ENCODE data around the gene CTPS1.

CTPS1 gene

DNA sequence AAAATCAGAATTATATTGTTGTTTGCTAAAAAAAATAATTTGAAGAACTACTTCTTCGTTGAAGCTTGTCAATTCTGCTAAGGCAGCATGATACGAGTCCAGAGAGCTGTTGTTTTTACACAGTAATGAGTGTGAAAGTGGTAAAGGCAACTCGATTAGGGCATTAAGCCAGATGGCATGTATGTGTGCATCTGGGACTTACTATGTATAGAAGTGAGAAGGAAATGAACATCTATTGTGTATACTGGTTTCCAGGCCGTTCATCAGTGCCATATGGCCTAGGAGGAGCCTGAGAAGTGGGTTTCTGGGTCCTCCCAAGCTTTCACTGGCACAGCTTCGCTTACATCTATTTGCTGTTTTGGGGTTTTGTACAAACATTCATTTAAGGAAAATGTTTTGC is 5.7 kb downstream of the CTPS1 start:
- Histone ChIP-seq H3F3A (ENCODE audit: insufficient read depth, low read length) (0 out of 2 replicates have a peak, but pooled peaks cover 6% of the 10 kb centered on the region), H3K9me2 (replicated peaks; ENCODE audit: insufficient read depth, low read length) (no peaks in the 10 kb centered on the region), H3K4me2 (ENCODE audit: low read depth, low read length) (no peak overlapping the region), H3K79me2 (ENCODE audit: low read length) (peaks cover 84% of the 10 kb centered on the region), H3K9me3 (replicated peaks; ENCODE audit: insufficient read depth, low read length) (no peaks in the 10 kb centered on the region), H4K20me1 (ENCODE audit: insufficient read depth, low read length) (peaks cover 20% of the 10 kb centered on the region; the same call in 1 of the 2 replicates), H3K27me3 (replicated peaks; ENCODE audit: insufficient read depth, low read length) (no peaks in the 10 kb centered on the region), H2AFZ (ENCODE audit: low read length) (no peak overlapping the region), H3K4me3 (ENCODE audit: low read length) (no peak overlapping the region), H3K27ac (ENCODE audit: low read length) (no peak overlapping the region), H3K9ac (ENCODE audit: low read length) (no peak overlapping the region), H3K4me1 (ENCODE audit: low read length) (peaks cover 9% of the 10 kb centered on the region), H3K36me3 (replicated peaks; ENCODE audit: insufficient read depth, low read length) (peaks cover 40% of the 10 kb centered on the region)
- no peak for TF ChIP-seq EZH2 (optimal IDR thresholded peaks at IDR 0.05; ENCODE audit: low read depth, low read length)
- TF ChIP-seq, protein P1, sequence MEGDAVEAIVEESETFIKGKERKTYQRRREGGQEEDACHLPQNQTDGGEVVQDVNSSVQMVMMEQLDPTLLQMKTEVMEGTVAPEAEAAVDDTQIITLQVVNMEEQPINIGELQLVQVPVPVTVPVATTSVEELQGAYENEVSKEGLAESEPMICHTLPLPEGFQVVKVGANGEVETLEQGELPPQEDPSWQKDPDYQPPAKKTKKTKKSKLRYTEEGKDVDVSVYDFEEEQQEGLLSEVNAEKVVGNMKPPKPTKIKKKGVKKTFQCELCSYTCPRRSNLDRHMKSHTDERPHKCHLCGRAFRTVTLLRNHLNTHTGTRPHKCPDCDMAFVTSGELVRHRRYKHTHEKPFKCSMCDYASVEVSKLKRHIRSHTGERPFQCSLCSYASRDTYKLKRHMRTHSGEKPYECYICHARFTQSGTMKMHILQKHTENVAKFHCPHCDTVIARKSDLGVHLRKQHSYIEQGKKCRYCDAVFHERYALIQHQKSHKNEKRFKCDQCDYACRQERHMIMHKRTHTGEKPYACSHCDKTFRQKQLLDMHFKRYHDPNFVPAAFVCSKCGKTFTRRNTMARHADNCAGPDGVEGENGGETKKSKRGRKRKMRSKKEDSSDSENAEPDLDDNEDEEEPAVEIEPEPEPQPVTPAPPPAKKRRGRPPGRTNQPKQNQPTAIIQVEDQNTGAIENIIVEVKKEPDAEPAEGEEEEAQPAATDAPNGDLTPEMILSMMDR (IDR thresholded peaks at IDR 0.05; ENCODE audit: low read length) = no peak
- TF ChIP-seq EZH2phosphoT487 (IDR thresholded peaks at IDR 0.05; ENCODE audit: low read length) = no peak
- DNase-seq = no peak

GRCh38 chr1:40985875-40986274 is 6.4 kb downstream of the CTPS1 start:
- Histone ChIP-seq H3K27ac (ENCODE audit: low read length) (no peak overlapping the region), H3F3A (ENCODE audit: insufficient read depth, low read length) (no peaks in the 10 kb centered on the region), H3K9ac (ENCODE audit: low read length) (no peak overlapping the region), H3K9me2 (replicated peaks; ENCODE audit: insufficient read depth, low read length) (no peaks in the 10 kb centered on the region), H3K4me1 (ENCODE audit: low read length) (peaks cover 8% of the 10 kb centered on the region), H4K20me1 (ENCODE audit: insufficient read depth, low read length) (peaks cover 20% of the 10 kb centered on the region; the same call in 1 of the 2 replicates), H3K4me3 (ENCODE audit: low read length) (no peak overlapping the region), H3K36me3 (replicated peaks; ENCODE audit: insufficient read depth, low read length) (peaks cover 40% of the 10 kb centered on the region), H3K27me3 (replicated peaks; ENCODE audit: insufficient read depth, low read length) (no peaks in the 10 kb centered on the region), H3K79me2 (ENCODE audit: low read length) (peaks cover 82% of the 10 kb centered on the region), H3K9me3 (replicated peaks; ENCODE audit: insufficient read depth, low read length) (no peaks in the 10 kb centered on the region), H2AFZ (ENCODE audit: low read length) (no peak overlapping the region), H3K4me2 (ENCODE audit: low read depth, low read length) (no peak overlapping the region)
- TF ChIP-seq EZH2 (optimal IDR thresholded peaks at IDR 0.05; ENCODE audit: low read depth, low read length) (no peak), EZH2phosphoT487 (IDR thresholded peaks at IDR 0.05; ENCODE audit: low read length) (no peak)
- DNase-seq = no peak

GRCh38 chr1:40986328-40986783 is 6.9 kb downstream of the CTPS1 start:
- Histone ChIP-seq H3K27ac (ENCODE audit: low read length) (no peak overlapping the region), H3K27me3 (replicated peaks; ENCODE audit: insufficient read depth, low read length) (no peaks in the 10 kb centered on the region), H3K9me3 (replicated peaks; ENCODE audit: insufficient read depth, low read length) (no peaks in the 10 kb centered on the region), H3K4me3 (ENCODE audit: low read length) (no peak overlapping the region), H3K4me1 (ENCODE audit: low read length) (peaks cover 3% of the 10 kb centered on the region), H2AFZ (ENCODE audit: low read length) (no peak overlapping the region), H3K36me3 (replicated peaks; ENCODE audit: insufficient read depth, low read length) (peaks cover 40% of the 10 kb centered on the region), H3K79me2 (ENCODE audit: low read length) (peaks cover 82% of the 10 kb centered on the region), H3K9me2 (replicated peaks; ENCODE audit: insufficient read depth, low read length) (no peaks in the 10 kb centered on the region), H3K4me2 (ENCODE audit: low read depth, low read length) (no peak overlapping the region), H3F3A (ENCODE audit: insufficient read depth, low read length) (no peaks in the 10 kb centered on the region), H3K9ac (ENCODE audit: low read length) (no peak overlapping the region), H4K20me1 (ENCODE audit: insufficient read depth, low read length) (peaks cover 20% of the 10 kb centered on the region; the same call in 1 of the 2 replicates)
- TF ChIP-seq, protein P1 (IDR thresholded peaks at IDR 0.05; ENCODE audit: low read length) = no peak
- TF ChIP-seq EZH2 (optimal IDR thresholded peaks at IDR 0.05; ENCODE audit: low read depth, low read length) (no peak), EZH2phosphoT487 (IDR thresholded peaks at IDR 0.05; ENCODE audit: low read length) (no peak)
- no peak for DNase-seq

DNA sequence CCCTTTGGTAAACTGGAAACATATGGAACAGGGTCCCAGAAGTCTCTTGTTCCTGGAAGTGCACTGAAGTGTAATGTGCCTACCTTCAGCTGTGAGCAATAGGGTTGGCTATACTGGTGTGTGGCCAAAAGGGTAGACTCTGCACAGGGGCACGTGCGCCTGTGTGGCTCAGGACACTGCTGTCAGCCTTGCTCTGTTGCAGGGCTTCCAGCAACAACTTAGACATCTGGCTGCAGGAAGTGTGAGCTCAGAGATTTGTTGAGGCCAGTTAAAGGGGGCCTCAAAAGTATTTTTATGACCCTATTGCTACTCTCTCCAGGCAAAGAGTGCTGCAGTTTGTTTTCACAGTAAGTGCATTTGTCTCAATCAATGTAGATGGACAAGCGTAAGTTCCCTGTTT is 7.5 kb downstream of the CTPS1 start:
- no peak for DNase-seq
- H3K9ac ChIP-seq (ENCODE audit: low read length) = no peak overlapping the region
- H3K79me2 ChIP-seq (ENCODE audit: low read length) = peaks cover 82% of the 10 kb centered on the region
- TF ChIP-seq EZH2phosphoT487 (IDR thresholded peaks at IDR 0.05; ENCODE audit: low read length) (no peak), EZH2 (optimal IDR thresholded peaks at IDR 0.05; ENCODE audit: low read depth, low read length) (no peak)
- TF ChIP-seq, protein P1 (IDR thresholded peaks at IDR 0.05; ENCODE audit: low read length) = no peak
- H4K20me1 ChIP-seq (ENCODE audit: insufficient read depth, low read length) = peaks cover 14% of the 10 kb centered on the region; the same call in 1 of the 2 replicates
- no peaks in the 10 kb centered on the region; the same call in 1 of the 2 replicates for H3K4me1 ChIP-seq (ENCODE audit: low read length)
- H3K27ac ChIP-seq (ENCODE audit: low read length) = no peak overlapping the region
- H3K27me3 ChIP-seq (replicated peaks; ENCODE audit: insufficient read depth, low read length) = no peaks in the 10 kb centered on the region
- H3K9me2 ChIP-seq (replicated peaks; ENCODE audit: insufficient read depth, low read length) = no peaks in the 10 kb centered on the region
- no peaks in the 10 kb centered on the region for H3K9me3 ChIP-seq (replicated peaks; ENCODE audit: insufficient read depth, low read length)
- H3F3A ChIP-seq (ENCODE audit: insufficient read depth, low read length) = no peaks in the 10 kb centered on the region
- H3K4me3 ChIP-seq (ENCODE audit: low read length) = no peak overlapping the region
- H3K4me2 ChIP-seq (ENCODE audit: low read depth, low read length) = no peak overlapping the region
- H2AFZ ChIP-seq (ENCODE audit: low read length) = no peak overlapping the region
- peaks cover 45% of the 10 kb centered on the region for H3K36me3 ChIP-seq (replicated peaks; ENCODE audit: insufficient read depth, low read length)

Data from MM.1S (cell line).